Heart left ventricle (tissue), 13 donors: ENCODE results near the gene SETBP1.

Experiments used
- CTCF ChIP-seq, 12 donors: fragments of 200-600 bp; sonication (generic) in 4 of 12; IDR thresholded peaks; one replicate each; pipeline versions ENCODE4 v1.5.0 to v1.8.0; 2018 to 2022; ENCODE audit warnings: antibody characterized with exemption in 12 of 12, mild to moderate bottlenecking in 5 of 12
- POLR2A ChIP-seq, 2 donors: fragments of 450-650 bp; IDR thresholded peaks; one replicate each; pipeline ENCODE4 v1.6.1; 2017; ENCODE audit warnings: antibody characterized with exemption in 2 of 2, mild to moderate bottlenecking in 2 of 2, moderate library complexity in 2 of 2
- donor health status: ischemic (EF 13 %, LVEDD 7.1; RV severe dilation, severe dysfunction).
- donor health status: DM: no; HTN: yes; CAD: no.
- donor health status: DM: no; HTN: no; CAD: no.
- donor health status: ischemic (EF 25% LVEDD 6.9; RV normal size, moderate dysfunction).
- donor health status: ischemic (EF 25% LVEDD 5.7; RV mildly dilated, moderate dysfunction).
- donor health status: ischemic (EF 35%, LVEDD 5.7; RV mildly dilated, moderate dysfunction).
- donor health status: nonischemic (EF 11% LVEDD 7.7; RV severe dilation, severe dysfunction).
- donor health status: DM: yes; HTN: yes; CAD: no.
- donor health status: PGD.
- donor health status: ischemic (EF 29% LVEDD 5.4; RV normal size, mild dysfunction).
- donor health status: nonischemic (EF 23%, LVEDD 6.1; RV moderate dilation, normal function).

- no peak for TF ChIP-seq CTCF (IDR thresholded peaks at IDR 0.05)
- TF ChIP-seq POLR2A (IDR thresholded peaks at IDR 0.05): no peak
Observed at GRCh38 chr18:44741085-44741484, 60.4 kb downstream of the SETBP1 start.
